ENCODE data around the gene CBFA2T2.
"Not testable (repeated sequence)": the region's sequence is repeated elsewhere in the genome, so short reads cannot be mapped to it uniquely, and the experiment has no call there.

Gene CBFA2T2

GRCh38 chr20:33470457-33470856, 19.4 kb upstream of the CBFA2T2 start:
- DNase-seq (ENCODE audit: low read depth in 3 of 3, low spot score in 1 of 3): no peak

- no peak for DNase-seq (ENCODE audit: low read depth in 3 of 3, low spot score in 1 of 3)
Observed at GRCh38 chr20:33470866-33471265, 19.0 kb upstream of the CBFA2T2 start.

- DNase-seq (ENCODE audit: low read depth in 3 of 3, low spot score in 1 of 3): no peak
Observed at GRCh38 chr20:33472868-33473435, 16.9 kb upstream of the CBFA2T2 start.

- no peak for DNase-seq (ENCODE audit: low read depth in 3 of 3, low spot score in 1 of 3)
Observed at GRCh38 chr20:33474097-33474873, 15.6 kb upstream of the CBFA2T2 start.

- no peak for DNase-seq (ENCODE audit: low read depth in 3 of 3, low spot score in 1 of 3)
Observed at GRCh38 chr20:33474963-33475362, 14.9 kb upstream of the CBFA2T2 start.

- no peak for DNase-seq (ENCODE audit: low read depth in 3 of 3, low spot score in 1 of 3)
Observed at GRCh38 chr20:33475381-33476152, 14.3 kb upstream of the CBFA2T2 start.

- DNase-seq (ENCODE audit: low read depth in 3 of 3, low spot score in 1 of 3): no peak
Observed at GRCh38 chr20:33477386-33478234, 12.3 kb upstream of the CBFA2T2 start.

GRCh38 chr20:33480048-33480447, 9.8 kb upstream of the CBFA2T2 start:
- DNase-seq (ENCODE audit: low read depth in 3 of 3, low spot score in 1 of 3): no peak

GRCh38 chr20:33481431-33481941, 8.4 kb upstream of the CBFA2T2 start:
- DNase-seq (ENCODE audit: low read depth in 3 of 3, low spot score in 1 of 3): no peak

GRCh38 chr20:33482581-33482980, 7.3 kb upstream of the CBFA2T2 start:
- no peak for DNase-seq (ENCODE audit: low read depth in 3 of 3, low spot score in 1 of 3)

- not testable (repeated sequence) for DNase-seq (ENCODE audit: low read depth in 3 of 3, low spot score in 1 of 3)
Observed at GRCh38 chr20:33483186-33483585, 6.7 kb upstream of the CBFA2T2 start.

GRCh38 chr20:33488201-33488600, 1.7 kb upstream of the CBFA2T2 start:
- no peak for DNase-seq (ENCODE audit: low read depth in 3 of 3, low spot score in 1 of 3)

- DNase-seq (ENCODE audit: low read depth in 3 of 3, low spot score in 1 of 3): not testable (repeated sequence)
Observed at GRCh38 chr20:33488661-33489494, 1.0 kb upstream of the CBFA2T2 start.

- peak; percentile 96 to 99 (median 97) for DNase-seq (ENCODE audit: low read depth in 3 of 3, low spot score in 1 of 3)
Observed at GRCh38 chr20:33489495-33490022, 337 bp upstream of the CBFA2T2 start.

GRCh38 chr20:33490934-33491656, 1.2 kb downstream of the CBFA2T2 start:
- DNase-seq (ENCODE audit: low read depth in 3 of 3, low spot score in 1 of 3): no peak

GRCh38 chr20:33493076-33493766, 3.3 kb downstream of the CBFA2T2 start:
- DNase-seq (ENCODE audit: low read depth in 3 of 3, low spot score in 1 of 3): no peak

GRCh38 chr20:33496776-33497175, 6.9 kb downstream of the CBFA2T2 start:
- DNase-seq (ENCODE audit: low read depth in 3 of 3, low spot score in 1 of 3): not testable (repeated sequence)

- DNase-seq (ENCODE audit: low read depth in 3 of 3, low spot score in 1 of 3): no peak
Observed at GRCh38 chr20:33499355-33499754, 9.5 kb downstream of the CBFA2T2 start.

- no peak for DNase-seq (ENCODE audit: low read depth in 3 of 3, low spot score in 1 of 3)
Observed at GRCh38 chr20:33501000-33501399, 11.1 kb downstream of the CBFA2T2 start.

All from stimulated activated CD4-positive, alpha-beta T cell treated with anti-CD3 and anti-CD28 coated beads, TNF-alpha, amount 100 ng/mL, for 1 hour (primary cell).